ENCODE data around the gene ZNF735. TPM values are rescaled to one million over a fixed set of nuclear protein-coding genes. Genes with fewer than 3 reads are reported as not detected.

The ZNF735 gene
- total and polyA plus RNA-seq, 2 of the 8 experiments (the other 6 are each of a cell fraction or from before 2014, with no cell fraction given) = not detected

- H3K4me2 ChIP-seq (ENCODE audit: insufficient read depth in 1 of 2, low read depth in 2 of 2, low read length in 2 of 2) = no peak overlapping the region
- TF ChIP-seq ATF3 (IDR thresholded peaks at IDR 0.05; ENCODE audit: insufficient read depth, low read depth, low read length) = no peak
- no peak for TF ChIP-seq CTCF (IDR thresholded peaks at IDR 0.05; ENCODE audit: control extremely low read depth in 1 of 3, insufficient read depth in 1 of 3, low read depth in 1 of 3, low read length in 3 of 3)
- no peak for TF ChIP-seq TBP (IDR thresholded peaks at IDR 0.05; ENCODE audit: low read depth, low read length)
- no peak for TF ChIP-seq RAD21 (IDR thresholded peaks at IDR 0.05 in 1 of 2, conservative IDR thresholded peaks at IDR 0.05 in 1 of 2; ENCODE audit: low read depth in 2 of 2, low read length in 2 of 2)
- TF ChIP-seq SP2 (IDR thresholded peaks at IDR 0.05; ENCODE audit: low read length) = no peak
- TF ChIP-seq TEAD4 (IDR thresholded peaks at IDR 0.05; ENCODE audit: low read depth, low read length) = no peak
- TF ChIP-seq BCL11A (IDR thresholded peaks at IDR 0.05; ENCODE audit: low read depth in 2 of 2, low read length in 2 of 2) = no peak
- TF ChIP-seq EZH2 (IDR thresholded peaks at IDR 0.05; ENCODE audit: low read depth, low read length, severe bottlenecking) = no peak
- TF ChIP-seq MAX (IDR thresholded peaks at IDR 0.05) = no peak
These were observed 25.4 kb upstream of the ZNF735 start for GRCh38 chr7:64181586-64181985.

More at GRCh38 chr7:64181586-64181985, 25.4 kb upstream of the ZNF735 start:
- H2BK20ac ChIP-seq (ENCODE audit: low read length) = no peak overlapping the region
- peaks cover 0 to 7% (median 0%) of the 10 kb centered on the region in 4 experiments; a peak in 1 of 8 replicates for H3K36me3 ChIP-seq (ENCODE audit: control insufficient read depth in 2 of 4, insufficient read depth in 4 of 4, low read length in 3 of 4)
- no peak overlapping the region for H4K91ac ChIP-seq (replicated peaks; ENCODE audit: insufficient read length, low read length)
- no peak overlapping the region for H2BK12ac ChIP-seq (ENCODE audit: low read depth, low read length)
- H2BK5ac ChIP-seq (ENCODE audit: low read depth, low read length) = no peak overlapping the region
- H2AK5ac ChIP-seq (ENCODE audit: low read depth, low read length) = no peak overlapping the region
- H3K14ac ChIP-seq (ENCODE audit: insufficient read length) = no peak overlapping the region
- H4K5ac ChIP-seq (ENCODE audit: insufficient read length, low read depth, low read length) = no peak overlapping the region
- CTCF ChIA-PET (ENCODE audit: partially characterized antibody) = interaction anchor here (1.5 kb wide), 1 partner anchor 23 kb away, joined by 3 read pairs; no protein-coding TSS in a partner anchor
- no peak overlapping the region for H3K4ac ChIP-seq (replicated peaks; ENCODE audit: insufficient read length, low read depth, low read length)
- FAIRE-seq (no peak), DNase-seq (ENCODE audit: low read depth in 1 of 2, low spot score in 2 of 2) (no peak)
- H2BK120ac ChIP-seq (replicated peaks; ENCODE audit: low read depth, low read length) = no peak overlapping the region
- no peak overlapping the region for H4K8ac ChIP-seq (ENCODE audit: extremely low read depth, insufficient read depth, low read length)
- H3K18ac ChIP-seq (ENCODE audit: extremely low read depth, low read length) = no peak overlapping the region
- no peak overlapping the region for H2AFZ ChIP-seq (ENCODE audit: low read length)
- H3K4me1 ChIP-seq (replicated peaks in 1 of 4; ENCODE audit: control insufficient read depth in 3 of 4, insufficient read depth in 4 of 4, low read length in 3 of 4) = no peaks in the 10 kb centered on the region
- no peaks in the 10 kb centered on the region for H3K79me2 ChIP-seq (ENCODE audit: control insufficient read depth in 1 of 2, insufficient read depth in 2 of 2, low read length in 2 of 2)
- H3K23me2 ChIP-seq (ENCODE audit: low read depth, low read length) = no peaks in the 10 kb centered on the region
- H3K23ac ChIP-seq (ENCODE audit: insufficient read length) = no peak overlapping the region
- POLR2A ChIA-PET (ENCODE audit: partially characterized antibody) = no interaction called here
- peaks cover 54 to 66% of the 10 kb centered on the region in 2 experiments for H3K9me3 ChIP-seq (ENCODE audit: insufficient read depth in 2 of 2, low read depth in 1 of 2, low read length in 1 of 2)
- H3K27ac ChIP-seq (ENCODE audit: low read depth, low read length) = no peak overlapping the region
- no peak overlapping the region for H3K56ac ChIP-seq (replicated peaks; ENCODE audit: insufficient read length, low read depth, low read length)
- no peaks in the 10 kb centered on the region for H4K20me1 ChIP-seq (replicated peaks in 1 of 2; ENCODE audit: control insufficient read depth in 1 of 2, insufficient read depth in 2 of 2, low read length in 2 of 2)
- no peak overlapping the region for H2BK15ac ChIP-seq (ENCODE audit: low read length)
- no peak overlapping the region for H3K9ac ChIP-seq (replicated peaks in 1 of 4; ENCODE audit: extremely low read depth in 1 of 4, low read depth in 3 of 4, low read length in 3 of 4)
- no peak overlapping the region for H3K4me3 ChIP-seq (ENCODE audit: extremely low read depth in 1 of 4, insufficient read depth in 2 of 4, low read depth in 3 of 4, low read length in 4 of 4)
- WGBS, 2 experiments (ENCODE audit: extremely low coverage in 1 of 2, insufficient coverage in 1 of 2, insufficient read length in 1 of 2, insufficient replicate concordance in 2 of 2, low coverage in 1 of 2, low lambda C conversion rate in 2 of 2, missing lambda C conversion rate in 1 of 2) = 97% methylated on average over 18 of the region's 46 CpGs; no CpG with 5 or more reads in 1 of the 2 experiments
- H3K79me1 ChIP-seq (ENCODE audit: low read depth, low read length) = no peaks in the 10 kb centered on the region
- no peaks in the 10 kb centered on the region for H3K27me3 ChIP-seq (replicated peaks in 1 of 4; ENCODE audit: control insufficient read depth in 3 of 4, extremely low read depth in 1 of 4, insufficient read depth in 3 of 4, low read length in 3 of 4)
